Stimulated activated CD4-positive, alpha-beta T cell treated with anti-CD3 and anti-CD28 coated beads, Interleukin-2, amount 100 ng/mL, for 24 hours (primary cell): ENCODE results near the gene PGC.

ENCODE experiments used
- DNase-seq, 2 donors: peaks; one replicate each; pipeline ENCODE4 v3.0.0-alpha.2; 2020

Gene PGC

DNA sequence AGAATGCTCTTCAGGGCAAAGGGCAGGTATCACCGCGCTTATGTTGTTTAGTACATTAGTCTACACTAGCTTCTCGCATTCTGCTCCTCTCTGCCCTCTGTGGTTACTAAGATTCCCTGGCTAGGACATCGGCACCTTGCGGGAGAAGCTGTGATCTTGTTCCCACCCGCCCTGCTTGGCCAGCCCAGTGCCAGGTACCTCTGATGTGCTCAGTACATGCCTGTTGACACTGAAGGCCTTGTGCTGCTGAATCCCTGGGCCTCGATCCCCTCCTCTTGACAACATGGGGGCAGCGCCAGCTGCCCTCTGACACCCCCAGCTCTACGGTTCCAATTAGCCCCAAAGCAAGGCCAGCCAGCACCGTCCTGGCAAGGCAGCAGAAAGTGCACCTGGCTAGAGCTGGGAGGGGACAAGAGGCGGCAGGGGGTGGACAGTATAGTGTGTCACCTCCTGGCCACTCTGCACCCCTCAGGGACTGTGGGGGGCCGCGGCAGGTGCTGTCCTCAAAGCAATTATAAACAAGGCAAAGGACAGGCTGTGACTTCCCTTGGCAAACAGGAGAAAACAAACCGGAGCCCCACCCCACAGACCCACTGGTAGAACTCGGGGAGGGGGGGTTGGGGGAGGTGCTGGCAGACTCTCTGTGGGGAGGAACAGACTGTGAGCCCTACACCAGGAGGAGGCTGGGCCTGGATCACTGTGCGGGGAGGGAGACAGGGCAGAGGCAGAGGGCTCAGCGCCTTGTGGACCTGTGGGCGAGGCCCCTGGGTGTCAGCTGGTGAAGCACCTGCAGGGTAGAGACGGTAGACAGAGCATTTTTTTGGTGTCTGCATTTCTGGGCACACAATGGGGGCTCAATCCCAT is 18.9 kb downstream of the PGC start:
- DNase-seq, result no peak

- no peak for DNase-seq
Measured at GRCh38 chr6:41727705-41728072, 19.5 kb downstream of the PGC start.

- DNase-seq, result no peak
Measured at GRCh38 chr6:41726876-41727275, 20.3 kb downstream of the PGC start.

- no peak for DNase-seq
Measured at GRCh38 chr6:41724586-41725501, 22.4 kb downstream of the PGC start.

DNA sequence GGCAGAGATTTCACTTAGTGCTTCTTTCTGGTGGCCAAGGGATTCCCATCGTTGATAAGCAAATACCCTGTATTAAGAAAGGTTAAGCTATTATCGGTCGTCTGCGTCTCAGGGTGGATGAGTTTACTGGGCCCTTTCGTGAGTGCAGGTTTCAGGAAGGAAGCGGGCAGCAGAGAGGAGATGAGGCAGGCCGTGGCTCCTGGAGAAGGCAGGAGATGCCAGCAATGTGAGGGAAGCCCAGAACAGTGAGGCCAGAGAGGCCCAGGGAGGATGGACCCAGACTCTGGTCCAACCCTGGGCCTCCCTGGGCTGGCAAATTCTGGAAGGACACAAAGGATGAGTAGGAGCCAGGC is 23.0 kb downstream of the PGC start:
- DNase-seq, result no peak

DNA sequence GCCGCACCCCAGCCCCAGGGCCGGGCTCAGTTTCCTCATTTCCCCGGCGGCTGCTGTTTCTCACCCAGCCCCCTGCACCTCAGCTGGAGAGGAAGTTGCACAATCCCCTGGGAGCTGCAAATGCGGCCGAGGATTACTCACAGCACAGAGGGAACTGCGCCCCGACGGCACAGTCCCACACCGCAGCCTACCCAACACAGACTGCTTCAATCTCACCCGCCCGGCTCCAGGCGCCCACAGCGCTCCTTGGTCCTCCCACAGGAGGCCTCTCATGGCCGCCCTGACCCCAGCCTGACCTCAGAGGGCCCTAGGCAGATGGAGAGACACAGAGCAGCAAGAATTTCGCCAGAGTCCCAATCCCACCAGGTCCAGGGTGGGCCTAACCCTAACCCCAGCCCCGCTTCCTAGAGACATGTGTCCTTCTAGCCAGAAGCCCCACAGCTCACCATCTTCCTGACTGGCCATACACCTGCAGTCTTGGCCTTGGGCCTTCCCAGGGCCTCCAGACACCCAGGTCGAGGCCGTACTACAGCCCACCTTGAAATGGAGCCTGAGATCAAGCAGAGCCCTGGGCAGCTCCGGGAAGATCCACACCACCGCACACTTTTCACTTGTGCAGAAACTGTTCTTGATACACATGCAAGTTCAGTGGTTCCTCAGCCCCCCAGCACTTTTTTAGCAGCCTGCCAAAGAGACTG is 23.5 kb downstream of the PGC start:
- no peak for DNase-seq

DNA sequence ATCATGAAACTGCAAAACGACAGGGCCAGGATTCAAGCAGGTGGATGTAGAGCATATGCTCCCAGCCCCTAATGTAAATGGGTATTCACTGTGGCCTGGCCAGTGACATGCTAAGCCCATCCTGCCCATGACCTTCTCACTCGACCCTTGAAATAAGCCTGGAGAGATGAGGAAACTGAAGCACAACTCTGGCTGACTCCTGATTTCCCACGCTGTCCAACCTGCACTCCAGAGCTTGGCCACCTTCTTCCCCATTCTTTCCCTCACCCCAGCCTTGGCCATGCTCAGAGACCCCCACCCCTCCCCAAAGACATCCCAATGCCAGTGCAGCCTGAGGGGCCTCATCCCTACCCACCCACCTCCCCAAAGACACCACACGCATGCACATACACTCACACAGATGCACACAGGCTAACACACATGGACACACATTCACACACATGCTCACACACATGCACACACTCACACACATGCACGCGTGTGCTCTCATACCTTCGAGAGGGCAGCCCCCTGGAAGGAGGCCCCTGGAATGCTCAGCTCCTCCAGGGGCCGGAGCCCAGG is 24.1 kb downstream of the PGC start:
- no peak for DNase-seq

- DNase-seq, result no peak
Measured at GRCh38 chr6:41721414-41721813, 25.8 kb downstream of the PGC start.

DNA sequence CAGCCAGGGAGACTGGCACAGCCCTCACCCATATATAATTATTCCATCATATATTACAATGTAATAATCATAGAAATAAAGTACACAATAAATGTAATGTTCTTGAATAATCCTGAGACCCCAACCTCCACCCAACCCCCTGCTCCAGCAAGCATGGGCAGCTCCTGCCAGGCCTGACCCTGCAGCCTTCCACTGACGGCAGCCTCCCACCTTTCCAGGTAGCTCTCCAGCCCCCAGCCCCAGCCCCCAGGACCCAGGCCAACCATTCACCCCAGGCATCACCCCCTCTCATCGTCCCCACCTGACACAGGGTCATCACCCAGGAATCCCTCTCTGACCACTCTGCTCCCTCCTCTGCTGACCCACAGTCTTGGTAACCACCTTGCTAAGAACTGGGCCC is 26.4 kb downstream of the PGC start:
- DNase-seq, result no peak

DNA sequence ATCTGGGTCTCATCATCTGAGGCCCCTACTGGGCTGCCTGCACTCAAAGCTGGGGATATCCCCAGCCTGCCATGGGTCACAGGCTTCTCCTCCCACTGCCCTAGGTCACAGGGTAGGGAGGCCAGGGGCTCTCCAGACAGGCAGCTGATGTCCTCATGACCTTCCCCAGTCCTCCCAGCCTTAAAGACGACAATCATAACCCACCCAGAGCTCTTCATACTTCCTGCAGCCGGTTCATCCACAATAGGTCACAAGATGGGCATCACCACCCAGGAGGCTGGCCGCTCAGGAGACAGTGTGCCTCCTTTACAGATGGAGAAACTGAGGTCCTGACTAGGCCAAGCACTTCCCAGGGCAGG is 27.0 kb downstream of the PGC start:
- DNase-seq, result no peak

- DNase-seq, result no peak
Measured at GRCh38 chr6:41719436-41720261, 27.5 kb downstream of the PGC start.

DNA sequence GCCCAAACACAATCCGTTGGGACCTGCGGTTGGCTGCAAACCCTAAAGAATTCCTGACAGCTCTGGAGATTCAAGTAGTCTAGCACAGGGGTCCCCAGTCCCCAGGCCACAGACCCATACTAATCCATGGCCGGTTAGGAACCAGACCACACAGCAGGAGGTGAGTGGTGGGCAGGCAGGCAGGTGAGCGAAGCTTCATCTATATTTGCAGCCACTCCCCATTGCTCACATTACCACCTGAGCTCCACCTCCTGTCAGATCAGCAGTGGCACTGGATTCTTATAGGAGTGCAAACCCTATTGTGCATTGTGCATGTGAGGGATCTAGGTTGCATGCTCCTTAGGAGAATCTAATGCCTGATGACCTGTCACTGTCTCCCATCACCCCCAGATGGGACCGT is 28.4 kb downstream of the PGC start:
- no peak for DNase-seq

DNA sequence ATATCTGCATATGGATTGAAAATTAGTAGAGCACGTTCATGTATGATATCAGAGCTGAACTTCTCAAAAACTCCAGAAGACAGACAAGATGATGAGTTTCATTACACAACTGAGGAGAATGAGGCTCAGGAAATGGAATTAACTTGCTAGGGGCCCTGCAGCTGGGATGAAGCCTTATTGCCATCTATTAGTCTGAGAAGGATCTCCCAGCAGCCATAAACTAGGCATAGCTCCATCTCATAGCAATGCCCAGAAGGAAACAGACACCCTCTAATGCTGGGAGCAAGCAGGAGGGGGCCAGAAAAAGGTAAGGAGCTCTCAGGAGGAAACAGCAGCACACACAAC is 29.8 kb downstream of the PGC start:
- no peak for DNase-seq

DNA sequence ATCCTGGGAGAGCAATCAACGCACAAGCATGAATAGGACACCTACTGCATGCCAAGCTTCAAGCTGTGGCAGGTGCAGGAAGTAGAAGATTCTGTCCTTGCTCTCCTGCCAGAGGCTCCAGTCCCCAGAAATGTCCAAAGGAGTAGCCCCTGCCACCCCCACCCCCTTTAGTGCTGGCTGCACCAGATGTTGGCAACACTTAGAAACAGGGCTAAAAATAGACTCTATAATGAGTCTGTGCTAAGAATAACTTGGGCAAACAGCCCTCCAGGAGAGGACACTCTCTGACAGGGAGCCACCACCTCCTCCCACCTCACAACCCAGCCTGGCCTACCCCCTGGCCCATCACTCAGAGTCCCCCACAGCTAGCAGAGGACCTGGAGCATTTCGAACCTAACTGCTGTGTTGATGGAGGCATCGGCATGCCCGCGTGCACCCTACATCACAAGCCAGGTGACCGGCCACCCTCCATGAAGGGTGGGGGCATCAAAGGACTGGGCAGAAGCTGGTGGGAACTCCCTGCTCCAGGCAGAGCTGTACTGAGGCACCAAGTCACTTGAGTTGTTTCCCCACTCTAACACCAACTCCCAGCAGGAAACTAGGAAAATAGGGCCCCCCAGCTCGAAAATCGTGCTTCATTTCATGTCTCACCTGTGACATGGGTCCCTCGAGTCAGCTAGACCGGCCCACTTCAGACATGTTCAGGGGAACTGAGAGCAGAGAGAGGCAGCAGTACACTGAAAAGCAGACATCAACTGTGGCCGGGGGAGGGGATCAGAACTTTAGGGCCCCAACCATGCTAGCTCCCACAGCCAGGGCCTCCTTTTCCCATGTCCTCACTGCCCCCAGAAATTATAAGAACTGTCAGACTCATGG is 30.4 kb downstream of the PGC start:
- DNase-seq, result no peak

DNA sequence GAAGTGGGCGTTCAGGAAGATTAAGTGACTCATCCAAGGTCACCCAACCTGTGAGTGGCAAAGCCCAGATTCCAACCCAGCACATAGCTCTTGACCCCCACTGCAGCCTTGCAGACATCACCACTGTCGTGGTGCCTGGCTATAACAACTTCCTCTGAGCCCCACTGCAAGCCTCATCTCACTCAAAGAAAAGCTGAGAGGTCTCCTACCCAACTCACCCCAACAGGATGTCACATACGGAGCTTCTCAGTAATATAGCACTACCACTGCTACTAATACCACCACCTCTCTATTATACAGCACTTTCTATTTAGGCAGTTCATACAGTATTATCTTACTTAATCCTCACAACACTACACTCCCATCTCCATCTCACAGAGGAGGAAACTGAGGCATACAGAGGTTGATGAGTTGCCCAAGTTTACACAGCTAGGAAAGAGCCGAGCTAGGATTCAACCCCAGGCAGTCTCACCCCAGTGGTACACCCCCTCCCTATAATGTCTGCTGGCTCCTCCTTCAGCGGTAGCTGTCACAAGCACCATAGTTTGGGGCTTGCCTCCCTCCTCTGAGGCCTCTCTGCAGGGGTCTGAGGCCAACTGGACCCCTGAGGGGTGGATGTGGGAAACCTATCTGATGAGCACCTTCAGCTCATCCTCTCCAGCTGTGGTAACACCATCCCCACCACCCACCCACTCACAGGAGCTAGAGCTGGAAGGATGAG is 31.2 kb downstream of the PGC start:
- no peak for DNase-seq

GRCh38 chr6:41714556-41715273 is 32.5 kb downstream of the PGC start:
- DNase-seq, result no peak

- no peak for DNase-seq
Measured at GRCh38 chr6:41713650-41714291, 33.4 kb downstream of the PGC start.

- DNase-seq, result no peak
Measured at GRCh38 chr6:41713159-41713649, 34.0 kb downstream of the PGC start.

DNA sequence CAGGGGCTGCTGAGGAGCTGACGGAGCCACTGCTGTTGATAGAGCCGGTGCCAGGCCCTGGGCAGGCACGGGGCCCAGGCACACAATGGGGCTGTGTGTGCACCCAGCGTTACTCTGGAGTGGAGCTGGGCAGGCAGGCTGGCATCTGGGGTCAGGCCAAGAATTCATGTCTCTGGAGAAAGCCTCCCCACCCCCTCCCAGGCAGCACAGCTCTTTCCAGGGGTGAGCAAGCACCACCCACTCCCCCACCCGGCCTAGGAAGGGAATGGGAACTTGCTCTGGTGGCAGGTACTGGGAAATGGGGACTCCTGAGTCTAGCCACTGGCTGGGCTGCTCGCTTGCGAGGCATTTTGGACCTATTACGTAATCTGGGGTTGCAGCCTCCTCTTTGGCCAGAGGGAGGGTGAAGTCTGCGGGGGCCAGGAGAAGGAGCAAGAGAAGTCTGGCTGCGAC is 34.5 kb downstream of the PGC start:
- DNase-seq, result no peak
